ENCODE data around the gene MST1.

GRCh38 chr3:49709852-49710251 lies 20.6 kb upstream of the MST1 start:
- TF ChIP-seq POLR2A (IDR thresholded peaks at IDR 0.05) (no peak), CTCF (IDR thresholded peaks at IDR 0.05) (no peak), POLR2AphosphoS5 (IDR thresholded peaks at IDR 0.05) (no peak)
